HUDEP-2 (cell line): Measurements from ENCODE around the gene NEK2.

ENCODE experiments used
- DNase-seq, 76 experiments: peaks; one replicate each; lab custom pipeline; 2025; ENCODE audit not compliant: unreplicated experiment in 76 of 76; lab: John Stamatoyannopoulos, UW

The NEK2 gene

DNA sequence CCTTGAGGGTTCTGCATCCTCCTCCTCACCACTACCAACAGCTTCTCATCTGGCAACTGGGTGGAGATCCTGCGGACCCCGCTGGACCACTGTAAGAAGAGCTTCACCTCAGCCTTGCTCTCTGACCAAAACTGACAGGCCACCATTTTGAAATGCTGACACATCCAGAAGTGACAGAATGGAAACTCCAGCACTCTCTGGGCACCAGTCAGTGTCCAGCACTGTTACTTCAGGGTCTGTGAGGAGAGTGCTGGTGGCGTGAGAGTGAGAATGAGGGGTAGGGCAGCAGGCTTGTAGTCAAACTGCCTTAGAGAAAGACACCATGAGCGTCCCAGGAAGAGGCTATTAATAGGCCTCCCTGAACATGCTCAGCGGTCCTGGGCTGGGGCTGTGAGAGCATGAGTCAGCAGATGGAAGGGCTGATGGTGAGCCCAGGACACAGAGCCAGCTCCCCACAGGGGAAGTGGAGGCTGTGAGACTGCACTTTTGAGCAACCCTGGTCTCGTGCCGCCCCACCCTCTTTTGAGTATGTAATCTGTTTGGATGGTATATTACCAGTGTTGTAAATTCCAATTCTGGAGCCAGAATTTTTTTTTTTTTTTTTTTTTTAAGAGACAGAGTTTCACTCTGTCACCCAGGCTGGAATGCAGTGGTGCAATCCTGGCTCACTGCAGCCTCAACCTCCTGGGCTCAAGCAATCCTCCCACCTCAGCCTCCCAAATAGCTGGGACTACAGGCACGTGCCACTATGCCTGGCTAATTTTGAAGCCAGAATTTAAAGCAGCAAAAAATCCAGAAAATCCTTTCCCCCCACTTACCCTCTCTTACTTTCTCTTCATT, 62.1 kb downstream of the NEK2 start:
- DNase-seq = peak in 74 of 76 experiments; percentile 43 to 94 (median 81)

DNA sequence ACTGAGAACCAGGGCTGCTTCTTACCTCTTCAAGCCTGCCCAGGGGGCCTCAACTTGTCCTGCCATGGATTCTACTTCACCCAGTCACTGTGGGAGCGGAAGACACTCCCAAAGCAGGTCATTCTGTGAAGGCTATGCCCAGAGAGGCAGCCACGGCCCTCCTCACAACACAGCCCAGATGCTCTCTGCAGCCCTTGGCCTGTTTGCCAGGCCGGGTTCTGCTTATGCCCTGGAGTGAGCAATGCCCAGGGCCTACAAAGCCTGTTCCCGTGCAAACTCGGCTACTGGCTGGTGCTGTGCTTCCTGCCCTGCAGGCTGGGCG, 62.7 kb downstream of the NEK2 start:
- DNase-seq = no peak
